ENCODE results near the gene COL17A1. TPM values are rescaled to one million over a fixed set of nuclear protein-coding genes. Genes with fewer than 3 reads are reported as not detected.

Gene COL17A1
- total RNA-seq, 1 donor from 2014 or later: 3.6 TPM

DNA sequence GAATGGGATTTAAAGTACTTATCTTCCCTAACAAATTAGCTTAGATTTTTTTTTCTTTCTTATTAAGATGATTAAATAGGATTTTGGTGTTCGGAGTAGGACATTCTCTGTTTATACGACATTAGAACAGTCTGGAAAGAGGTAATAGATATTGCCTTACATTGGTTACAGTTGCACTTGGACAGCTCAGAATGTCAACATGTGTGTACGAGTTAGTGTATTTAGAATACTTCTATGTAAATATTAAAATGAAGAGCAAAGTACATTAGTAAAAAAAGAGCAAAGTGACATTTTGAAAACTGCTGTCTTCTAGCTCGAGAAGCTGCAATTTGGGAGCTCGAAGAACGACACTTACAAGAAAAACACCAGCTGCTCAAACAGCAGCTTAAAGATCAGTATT, 67.2 kb downstream of the COL17A1 start:
- no peaks in the 10 kb centered on the region for H3K4me1 Mint-ChIP-seq
- H3K27me3 Mint-ChIP-seq (ENCODE audit: low read depth): no peaks in the 10 kb centered on the region
- H3K4me3 Mint-ChIP-seq: no peak overlapping the region
- no peaks in the 10 kb centered on the region for H3K9me3 Mint-ChIP-seq
- peaks cover 40% of the 10 kb centered on the region for H3K36me3 Mint-ChIP-seq
- TF ChIP-seq, protein P1, sequence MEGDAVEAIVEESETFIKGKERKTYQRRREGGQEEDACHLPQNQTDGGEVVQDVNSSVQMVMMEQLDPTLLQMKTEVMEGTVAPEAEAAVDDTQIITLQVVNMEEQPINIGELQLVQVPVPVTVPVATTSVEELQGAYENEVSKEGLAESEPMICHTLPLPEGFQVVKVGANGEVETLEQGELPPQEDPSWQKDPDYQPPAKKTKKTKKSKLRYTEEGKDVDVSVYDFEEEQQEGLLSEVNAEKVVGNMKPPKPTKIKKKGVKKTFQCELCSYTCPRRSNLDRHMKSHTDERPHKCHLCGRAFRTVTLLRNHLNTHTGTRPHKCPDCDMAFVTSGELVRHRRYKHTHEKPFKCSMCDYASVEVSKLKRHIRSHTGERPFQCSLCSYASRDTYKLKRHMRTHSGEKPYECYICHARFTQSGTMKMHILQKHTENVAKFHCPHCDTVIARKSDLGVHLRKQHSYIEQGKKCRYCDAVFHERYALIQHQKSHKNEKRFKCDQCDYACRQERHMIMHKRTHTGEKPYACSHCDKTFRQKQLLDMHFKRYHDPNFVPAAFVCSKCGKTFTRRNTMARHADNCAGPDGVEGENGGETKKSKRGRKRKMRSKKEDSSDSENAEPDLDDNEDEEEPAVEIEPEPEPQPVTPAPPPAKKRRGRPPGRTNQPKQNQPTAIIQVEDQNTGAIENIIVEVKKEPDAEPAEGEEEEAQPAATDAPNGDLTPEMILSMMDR (IDR thresholded peaks at IDR 0.05; ENCODE audit: unreplicated experiment): no peak
- H3K27ac Mint-ChIP-seq: no peak overlapping the region
- no peak for DNase-seq (ENCODE audit: low spot score in 2 of 2, unreplicated experiment in 2 of 2)

DNA sequence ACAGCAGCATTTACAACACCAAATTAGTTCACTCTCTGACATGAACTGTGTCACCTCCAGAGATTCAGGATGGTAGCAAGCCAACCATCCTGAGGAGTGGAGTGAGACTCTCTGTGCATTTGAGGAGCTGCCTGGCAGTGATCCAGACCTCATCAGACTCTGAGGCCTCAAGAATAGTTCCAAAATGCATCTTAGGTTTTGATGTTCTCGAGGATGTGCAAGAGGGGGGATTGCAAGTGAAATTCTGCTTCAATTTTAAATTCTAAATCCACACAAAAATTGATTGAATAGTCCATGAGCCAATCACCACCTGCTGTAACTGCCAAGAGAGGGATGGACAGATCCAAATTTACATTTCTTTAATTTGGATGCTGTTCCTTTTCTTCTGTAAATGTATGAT, 69.0 kb downstream of the COL17A1 start:
- Mint-ChIP-seq H3K4me1 (no peaks in the 10 kb centered on the region), H3K27ac (no peak overlapping the region), H3K27me3 (ENCODE audit: low read depth) (no peaks in the 10 kb centered on the region), H3K36me3 (peaks cover 29% of the 10 kb centered on the region), H3K9me3 (no peaks in the 10 kb centered on the region), H3K4me3 (no peak overlapping the region)
- TF ChIP-seq, protein P1 (IDR thresholded peaks at IDR 0.05; ENCODE audit: unreplicated experiment): no peak
- no peak for DNase-seq (ENCODE audit: low spot score in 2 of 2, unreplicated experiment in 2 of 2)

DNA sequence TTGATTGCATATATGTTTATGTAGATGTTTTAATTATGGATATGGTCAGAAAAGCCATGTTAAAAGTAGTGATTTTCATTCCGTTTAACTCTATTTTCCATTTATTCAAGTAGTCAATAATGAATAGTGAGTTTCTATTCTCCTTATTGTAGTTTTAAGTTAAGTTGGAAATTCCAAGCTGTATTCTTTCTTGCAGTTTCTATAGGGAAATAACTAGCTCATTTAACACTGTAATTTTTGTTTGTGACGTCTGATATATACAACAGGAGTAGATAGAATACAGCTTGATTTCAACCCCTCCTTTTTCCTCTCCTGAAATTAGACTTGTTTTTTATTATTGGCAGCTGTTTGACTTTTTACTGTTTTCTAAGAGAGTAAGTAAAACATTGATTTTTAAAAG, 71.5 kb downstream of the COL17A1 start:
- Mint-ChIP-seq H3K27me3 (ENCODE audit: low read depth) (no peaks in the 10 kb centered on the region), H3K36me3 (peaks cover 18% of the 10 kb centered on the region), H3K27ac (no peak overlapping the region), H3K9me3 (no peaks in the 10 kb centered on the region), H3K4me3 (no peak overlapping the region), H3K4me1 (no peaks in the 10 kb centered on the region)
- DNase-seq (ENCODE audit: low spot score in 2 of 2, unreplicated experiment in 2 of 2): no peak
- TF ChIP-seq, protein P1 (IDR thresholded peaks at IDR 0.05; ENCODE audit: unreplicated experiment): no peak

DNA sequence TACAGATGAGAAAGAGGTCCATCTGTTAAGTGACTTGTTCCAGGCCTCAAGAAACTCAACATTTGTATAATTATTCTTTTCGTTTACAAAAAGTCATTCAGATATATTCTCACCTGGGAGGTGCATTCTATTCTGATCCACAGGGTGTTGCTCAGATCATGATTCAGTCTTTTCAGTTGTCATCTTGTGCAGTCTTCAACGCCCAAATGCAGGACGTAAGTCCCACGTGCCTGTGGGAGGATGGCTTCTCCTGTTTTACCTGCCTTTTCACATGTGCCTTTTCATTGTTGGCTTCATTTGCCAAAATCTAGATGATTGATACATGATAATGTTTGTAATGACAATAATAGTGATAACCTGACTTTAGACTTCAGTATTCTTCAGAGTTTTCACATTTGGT, 72.2 kb downstream of the COL17A1 start:
- Mint-ChIP-seq H3K4me1 (no peaks in the 10 kb centered on the region), H3K27me3 (ENCODE audit: low read depth) (no peaks in the 10 kb centered on the region), H3K9me3 (no peaks in the 10 kb centered on the region), H3K36me3 (peaks cover 14% of the 10 kb centered on the region), H3K27ac (no peak overlapping the region), H3K4me3 (no peak overlapping the region)
- DNase-seq (ENCODE audit: low spot score in 2 of 2, unreplicated experiment in 2 of 2): no peak
- TF ChIP-seq, protein P1 (IDR thresholded peaks at IDR 0.05; ENCODE audit: unreplicated experiment): no peak

DNA sequence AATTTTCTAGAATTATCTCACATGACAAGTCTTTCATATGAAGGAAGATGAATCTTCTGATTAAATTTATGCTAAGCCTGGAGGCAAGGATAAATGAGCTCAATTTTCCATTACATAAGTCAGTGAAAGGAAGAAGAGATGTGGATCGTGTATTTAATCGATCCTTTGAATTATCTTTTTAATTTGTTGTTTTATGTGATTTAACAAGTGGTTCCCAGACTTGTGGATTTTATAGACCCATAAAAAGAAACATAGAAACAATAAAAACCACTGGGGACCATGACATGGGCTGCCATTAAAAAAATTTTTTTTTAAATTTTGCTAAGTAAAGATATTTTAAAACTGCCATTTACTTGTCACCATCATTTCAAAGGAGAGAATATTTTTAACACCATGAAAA, 73.8 kb downstream of the COL17A1 start:
- no peaks in the 10 kb centered on the region for H3K27me3 Mint-ChIP-seq (ENCODE audit: low read depth)
- DNase-seq (ENCODE audit: low spot score in 2 of 2, unreplicated experiment in 2 of 2): no peak
- TF ChIP-seq, protein P1 (IDR thresholded peaks at IDR 0.05; ENCODE audit: unreplicated experiment): no peak

More for the DNA sequence above, 73.8 kb downstream of the COL17A1 start:
- Mint-ChIP-seq H3K36me3 (peaks cover 12% of the 10 kb centered on the region), H3K9me3 (no peaks in the 10 kb centered on the region), H3K4me1 (no peaks in the 10 kb centered on the region), H3K4me3 (no peak overlapping the region), H3K27ac (no peak overlapping the region)
